B cell (primary cell): Measurements from ENCODE around the gene TMEM176A. TPM values are rescaled to one million over a fixed set of nuclear protein-coding genes. Genes with fewer than 3 reads are reported as not detected.

Experiments
- ATAC-seq: fragments of 200-7000 bp; cut with Tn5 transposase; one replicate; pipeline ENCODE4 v1.10.0; 2021; ENCODE audit warnings: low read depth, mild to moderate bottlenecking, moderate number of reproducible peaks, moderate library complexity
- CTCF ChIA-PET: fragments of 350-600 bp; sonication (Branson Sonifier 250); formaldehyde crosslinking; loops from one replicate; lab custom pipeline; 2021; ENCODE audit warnings: antibody characterized with exemption, inconsistent platforms; lab: Charles Lee
- POLR2A ChIA-PET: fragments of 350-600 bp; sonication (Branson Sonifier 250); formaldehyde crosslinking; loops from one replicate; lab custom pipeline; 2021; ENCODE audit warnings: antibody characterized with exemption; lab: Charles Lee
- DNase-seq: peaks from one replicate; pipeline ENCODE4 v3.0.0; 2013
- H2AFZ ChIP-seq: 2 replicates; pipeline ENCODE4 v1.6.1; 2012; ENCODE audit warnings: mild to moderate bottlenecking, low read depth, low read length; ENCODE audit not compliant: insufficient read depth, poor library complexity, severe bottlenecking
- H3K27ac ChIP-seq, 2 donors: 1 replicate in 1 of 2; 2 replicates in 1 of 2; pipeline ENCODE4 v1.5.1; 2012 to 2013; ENCODE audit warnings: low read length in 2 of 2, mild to moderate bottlenecking in 2 of 2, moderate library complexity in 1 of 2
- H3K27me3 ChIP-seq, 4 experiments: fragments of 200-600 bp in 1 of 4; sonication (generic) in 1 of 4; replicated peaks in 1 of 4; 1 replicate in 2 of 4; 2 replicates in 2 of 4; pipeline versions ENCODE4 v1.6.1 to v1.7.0; 2013 to 2016; ENCODE audit warnings: low read length in 3 of 4, mild to moderate bottlenecking in 2 of 4, mixed read lengths in 1 of 4, moderate library complexity in 1 of 4; ENCODE audit not compliant: insufficient read depth in 4 of 4, control insufficient read depth in 3 of 4; ENCODE audit errors: control extremely low read depth in 1 of 4
- H3K36me3 ChIP-seq, 2 experiments: replicated peaks in 1 of 2; 1 replicate in 1 of 2; 2 replicates in 1 of 2; pipeline versions ENCODE4 v1.6.1 to v1.7.1; 2013; ENCODE audit warnings: low read length in 1 of 2; ENCODE audit not compliant: insufficient read depth in 2 of 2, control insufficient read depth in 1 of 2; ENCODE audit errors: control extremely low read depth in 1 of 2, extremely low read depth in 1 of 2
- H3K4me1 ChIP-seq, 2 donors: fragments of 200-600 bp in 1 of 2; sonication (generic) in 1 of 2; 1 replicate in 1 of 2; 2 replicates in 1 of 2; pipeline versions ENCODE4 v1.5.1 to v1.6.1; 2013 to 2017; ENCODE audit warnings: low read length in 2 of 2; ENCODE audit not compliant: control insufficient read depth in 2 of 2, insufficient read depth in 2 of 2
- H3K4me2 ChIP-seq: replicated peaks from 2 replicates; pipeline ENCODE3; 2012; ENCODE audit warnings: mild to moderate bottlenecking, low read depth, low read length; ENCODE audit not compliant: poor library complexity, severe bottlenecking
- H3K4me3 ChIP-seq, 5 experiments: fragments of 200-600 bp in 1 of 5; sonication (generic) in 1 of 5; 1 replicate in 3 of 5; 2 replicates in 2 of 5; pipeline versions ENCODE4 v1.5.1 to v1.7.0; 2011 to 2016; ENCODE audit warnings: low read length in 4 of 5, mild to moderate bottlenecking in 4 of 5, low read depth in 2 of 5, control low read depth in 1 of 5, moderate library complexity in 1 of 5; ENCODE audit not compliant: insufficient read depth in 1 of 5; ENCODE audit errors: control extremely low read depth in 1 of 5, extremely low read depth in 1 of 5
- H3K79me2 ChIP-seq: fragments of 200-600 bp; sonication (generic); one replicate; pipeline ENCODE4 v1.6.0; 2016; ENCODE audit warnings: low read length; ENCODE audit not compliant: control insufficient read depth, insufficient read depth
- H3K9ac ChIP-seq: fragments of 200-600 bp; sonication (generic); 2 replicates; pipeline ENCODE4 v1.6.1; 2017; ENCODE audit warnings: mild to moderate bottlenecking, low read length, moderate library complexity
- H3K9me3 ChIP-seq, 3 donors: one replicate each; pipeline versions ENCODE4 v1.6.1 to v1.7.1; 2013; ENCODE audit warnings: low read length in 2 of 3; ENCODE audit not compliant: control insufficient read depth in 2 of 3, insufficient read depth in 1 of 3; ENCODE audit errors: control extremely low read depth in 1 of 3
- H4K20me1 ChIP-seq: 2 replicates; pipeline ENCODE4 v1.6.0; 2012; ENCODE audit warnings: mild to moderate bottlenecking, low read length; ENCODE audit not compliant: insufficient read depth, control insufficient read depth, poor library complexity, severe bottlenecking
- H3K27ac Mint-ChIP-seq: one replicate; pipeline ENCODE4 v1.8.0; 2021; ENCODE audit warnings: mixed read lengths
- H3K27me3 Mint-ChIP-seq: one replicate; pipeline ENCODE4 v1.8.0; 2021; ENCODE audit warnings: mixed read lengths
- H3K4me1 Mint-ChIP-seq: one replicate; pipeline ENCODE4 v1.8.0; 2021; ENCODE audit warnings: mixed read lengths
- H3K4me3 Mint-ChIP-seq: one replicate; pipeline ENCODE4 v1.8.0; 2021; ENCODE audit warnings: mixed read lengths
- H3K9me3 Mint-ChIP-seq: one replicate; pipeline ENCODE4 v1.8.0; 2022; ENCODE audit warnings: mixed read lengths; ENCODE audit not compliant: insufficient read depth
- EZH2 ChIP-seq: IDR thresholded peaks from 2 replicates; pipeline ENCODE4 v1.6.1; 2012; ENCODE audit warnings: borderline replicate concordance, low read depth, mild to moderate bottlenecking, moderate library complexity, low read length; ENCODE audit not compliant: insufficient read depth, poor library complexity, severe bottlenecking
- WGBS: methylation state at CpG from one replicate; pipeline ENCODE4 v1.1.5; 2013; ENCODE audit warnings: missing lambda C conversion rate; ENCODE audit not compliant: insufficient coverage; 5-methylcytosine and 5-hydroxymethylcytosine counted together
- intact Hi-C: fragments of 100-400 bp; cut with micrococcal nuclease; formaldehyde crosslinking; loops from one replicate; pipeline ENCODE4 v1.10.0; 2022
- polyA plus RNA-seq: library from polyadenylated mRNA; depleted of rRNA; stranded (reverse); fragments of >200 nt; gene quantifications from 2 replicates; pipeline ENCODE4 v1.2.3, GENCODE V29; 2012
- total RNA-seq, 2 donors: library from RNA; stranded (reverse); fragments of 120-200 nt in 1 of 2; gene quantifications; 1 replicate in 1 of 2; 2 replicates in 1 of 2; pipeline versions ENCODE4 v1.2.3 to v1.2.4, GENCODE V29; 2013 to 2022
- TF ChIP-seq, protein P1 (sequence below): fragments of 200-600 bp; IDR thresholded peaks from one replicate; pipeline ENCODE4 v1.8.0; 2022; ENCODE audit warnings: antibody characterized with exemption, mild to moderate bottlenecking

TMEM176A gene
- total and polyA plus RNA-seq, 2 donors (not counting 1 experiment from before 2014, with no cell fraction given) = 1.1 TPM; not detected in 1

DNA sequence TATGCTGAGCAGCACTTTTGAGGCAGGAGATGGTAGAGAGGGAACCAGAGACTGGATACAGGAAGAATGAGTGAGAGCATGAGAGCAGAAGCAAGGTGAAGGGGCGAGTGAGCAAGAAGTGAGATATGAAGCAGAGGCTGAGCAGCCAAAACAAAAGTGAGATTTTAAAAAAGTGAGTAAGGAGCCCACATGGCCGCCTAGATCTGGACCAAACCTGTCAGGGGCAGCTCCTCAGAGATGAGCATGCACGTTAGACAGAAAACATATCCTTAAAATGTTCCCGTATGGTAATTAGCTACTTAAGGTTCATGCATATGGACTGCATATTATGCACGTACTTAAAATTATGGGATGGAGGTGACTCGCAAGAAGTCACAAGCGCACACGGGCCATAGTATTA is 22.5 kb downstream of the TMEM176A start:
- Histone ChIP-seq H3K79me2 (no peaks in the 10 kb centered on the region), H3K27me3 (peaks cover 0 to 3% (median 1%) of the 10 kb centered on the region in 4 experiments), H3K27ac (no peak overlapping the region), H3K4me1 (no peaks in the 10 kb centered on the region), H3K9me3 (peaks cover 0 to 8% (median 0%) of the 10 kb centered on the region in 3 donors), H3K4me2 (no peak overlapping the region), H4K20me1 (no peaks in the 10 kb centered on the region), H2AFZ (no peak overlapping the region), H3K4me3 (no peak overlapping the region), H3K9ac (no peak overlapping the region), H3K36me3 (no peaks in the 10 kb centered on the region)
- no peak for TF ChIP-seq EZH2
- Mint-ChIP-seq H3K4me3 (no peak overlapping the region), H3K27ac (no peak overlapping the region), H3K27me3 (peaks cover 13% of the 10 kb centered on the region), H3K9me3 (peaks cover 5% of the 10 kb centered on the region), H3K4me1 (no peaks in the 10 kb centered on the region)
- intact Hi-C loops = no loop called here
- CTCF ChIA-PET = no interaction called here
- 93% methylated on average over 7 of the region's 8 CpGs for WGBS
- POLR2A ChIA-PET = no interaction called here
- DNase-seq (no peak), ATAC-seq (no peak)

DNA sequence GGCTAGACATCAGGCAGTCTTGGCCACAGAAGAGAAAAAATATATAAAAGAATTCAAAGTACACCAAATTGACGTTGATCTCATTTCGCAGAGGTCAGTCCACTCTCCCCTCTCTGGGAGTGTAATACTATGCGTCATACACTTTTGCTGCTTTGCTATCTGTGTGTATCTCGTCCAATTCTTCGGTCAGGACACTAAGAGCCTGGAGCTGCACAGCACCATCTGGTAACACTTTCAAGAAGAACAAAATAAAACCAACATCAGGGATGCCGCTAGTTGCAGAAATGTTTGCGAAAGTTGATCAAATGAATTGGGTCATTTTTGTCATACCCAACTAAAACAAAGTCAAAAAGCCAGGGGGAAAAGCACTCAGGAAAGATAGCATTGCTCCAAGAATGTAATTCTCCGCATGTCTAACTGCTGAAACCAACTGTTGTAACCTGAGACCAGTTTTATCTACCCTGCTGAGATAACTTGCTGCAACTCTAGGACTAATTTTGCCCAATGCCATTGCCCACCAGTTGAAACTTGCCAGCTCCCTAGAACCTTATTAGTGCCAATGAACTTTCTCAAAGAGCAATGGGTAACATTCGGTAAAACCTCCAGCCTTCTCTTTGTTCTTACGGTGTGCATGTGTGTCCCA is 23.0 kb downstream of the TMEM176A start:
- H3K36me3 ChIP-seq = no peaks in the 10 kb centered on the region
- CTCF ChIA-PET = no interaction called here
- no peak overlapping the region for H3K4me3 ChIP-seq
- H3K27ac ChIP-seq = no peak overlapping the region
- no peak overlapping the region for H2AFZ ChIP-seq
- H3K27me3 Mint-ChIP-seq = peaks cover 19% of the 10 kb centered on the region
- no peak overlapping the region for H3K4me2 ChIP-seq
- H3K4me3 Mint-ChIP-seq = no peak overlapping the region
- POLR2A ChIA-PET = no interaction called here
- TF ChIP-seq, protein P1, sequence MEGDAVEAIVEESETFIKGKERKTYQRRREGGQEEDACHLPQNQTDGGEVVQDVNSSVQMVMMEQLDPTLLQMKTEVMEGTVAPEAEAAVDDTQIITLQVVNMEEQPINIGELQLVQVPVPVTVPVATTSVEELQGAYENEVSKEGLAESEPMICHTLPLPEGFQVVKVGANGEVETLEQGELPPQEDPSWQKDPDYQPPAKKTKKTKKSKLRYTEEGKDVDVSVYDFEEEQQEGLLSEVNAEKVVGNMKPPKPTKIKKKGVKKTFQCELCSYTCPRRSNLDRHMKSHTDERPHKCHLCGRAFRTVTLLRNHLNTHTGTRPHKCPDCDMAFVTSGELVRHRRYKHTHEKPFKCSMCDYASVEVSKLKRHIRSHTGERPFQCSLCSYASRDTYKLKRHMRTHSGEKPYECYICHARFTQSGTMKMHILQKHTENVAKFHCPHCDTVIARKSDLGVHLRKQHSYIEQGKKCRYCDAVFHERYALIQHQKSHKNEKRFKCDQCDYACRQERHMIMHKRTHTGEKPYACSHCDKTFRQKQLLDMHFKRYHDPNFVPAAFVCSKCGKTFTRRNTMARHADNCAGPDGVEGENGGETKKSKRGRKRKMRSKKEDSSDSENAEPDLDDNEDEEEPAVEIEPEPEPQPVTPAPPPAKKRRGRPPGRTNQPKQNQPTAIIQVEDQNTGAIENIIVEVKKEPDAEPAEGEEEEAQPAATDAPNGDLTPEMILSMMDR = no peak
- no peak for TF ChIP-seq EZH2
- intact Hi-C loops = no loop called here
- H3K79me2 ChIP-seq = no peaks in the 10 kb centered on the region
- no peaks in the 10 kb centered on the region for H3K4me1 Mint-ChIP-seq
- DNase-seq = no peak
- WGBS = 94% methylated on average over 8 of the region's 10 CpGs
- no peak for ATAC-seq
- no peak overlapping the region for H3K9ac ChIP-seq
- H3K9me3 ChIP-seq = peaks cover 0 to 8% (median 0%) of the 10 kb centered on the region in 3 donors
- H3K27me3 ChIP-seq = peaks cover 0 to 3% (median 1%) of the 10 kb centered on the region in 4 experiments
- no peaks in the 10 kb centered on the region for H3K4me1 ChIP-seq
- H4K20me1 ChIP-seq = no peaks in the 10 kb centered on the region
- H3K9me3 Mint-ChIP-seq = peaks cover 5% of the 10 kb centered on the region
- no peak overlapping the region for H3K27ac Mint-ChIP-seq
